DOHH2 (cell line): ENCODE measurements around the gene RPL41.

Experiments used
- EZH2phosphoT487 ChIP-seq: fragments of 200-600 bp; sonication (generic); IDR thresholded peaks from 2 replicates; pipeline ENCODE4 v1.6.1; 2017; ENCODE audit warnings: borderline replicate concordance, mild to moderate bottlenecking, antibody characterized with exemption, low read length, moderate library complexity, mixed read lengths
- TF ChIP-seq, protein P1 (sequence below): fragments of 200-600 bp; sonication (generic); IDR thresholded peaks from one replicate; pipeline ENCODE4 v1.5.1; 2014; ENCODE audit warnings: antibody characterized with exemption, mild to moderate bottlenecking, low read depth, low read length; ENCODE audit not compliant: poor library complexity, severe bottlenecking

- TF ChIP-seq, protein P1, sequence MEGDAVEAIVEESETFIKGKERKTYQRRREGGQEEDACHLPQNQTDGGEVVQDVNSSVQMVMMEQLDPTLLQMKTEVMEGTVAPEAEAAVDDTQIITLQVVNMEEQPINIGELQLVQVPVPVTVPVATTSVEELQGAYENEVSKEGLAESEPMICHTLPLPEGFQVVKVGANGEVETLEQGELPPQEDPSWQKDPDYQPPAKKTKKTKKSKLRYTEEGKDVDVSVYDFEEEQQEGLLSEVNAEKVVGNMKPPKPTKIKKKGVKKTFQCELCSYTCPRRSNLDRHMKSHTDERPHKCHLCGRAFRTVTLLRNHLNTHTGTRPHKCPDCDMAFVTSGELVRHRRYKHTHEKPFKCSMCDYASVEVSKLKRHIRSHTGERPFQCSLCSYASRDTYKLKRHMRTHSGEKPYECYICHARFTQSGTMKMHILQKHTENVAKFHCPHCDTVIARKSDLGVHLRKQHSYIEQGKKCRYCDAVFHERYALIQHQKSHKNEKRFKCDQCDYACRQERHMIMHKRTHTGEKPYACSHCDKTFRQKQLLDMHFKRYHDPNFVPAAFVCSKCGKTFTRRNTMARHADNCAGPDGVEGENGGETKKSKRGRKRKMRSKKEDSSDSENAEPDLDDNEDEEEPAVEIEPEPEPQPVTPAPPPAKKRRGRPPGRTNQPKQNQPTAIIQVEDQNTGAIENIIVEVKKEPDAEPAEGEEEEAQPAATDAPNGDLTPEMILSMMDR = no peak
- TF ChIP-seq EZH2phosphoT487 = no peak
These were observed 11.6 kb downstream of the RPL41 start, which contains the start of gene ESYT1 for GRCh38 chr12:56127888-56128669.
